OCI-LY3 (cell line): ENCODE results near the gene TNK2.
"Not testable (repeated sequence)": the region's sequence is repeated elsewhere in the genome, so short reads cannot be mapped to it uniquely, and the experiment has no call there.

Source experiments
- EZH2phosphoT487 ChIP-seq: fragments of 200-600 bp; shearing (Covaris generic); IDR thresholded peaks from 2 replicates; pipeline ENCODE4 v1.6.1; 2018; ENCODE audit warnings: antibody characterized with exemption, mixed run types, low read depth
- TF ChIP-seq, protein P1 (sequence below): fragments of 200-600, 300-600 bp; sonication (generic); IDR thresholded peaks from 2 replicates; pipeline ENCODE4 v1.5.1; 2014; ENCODE audit warnings: antibody characterized with exemption, low read length, low read depth

DNA sequence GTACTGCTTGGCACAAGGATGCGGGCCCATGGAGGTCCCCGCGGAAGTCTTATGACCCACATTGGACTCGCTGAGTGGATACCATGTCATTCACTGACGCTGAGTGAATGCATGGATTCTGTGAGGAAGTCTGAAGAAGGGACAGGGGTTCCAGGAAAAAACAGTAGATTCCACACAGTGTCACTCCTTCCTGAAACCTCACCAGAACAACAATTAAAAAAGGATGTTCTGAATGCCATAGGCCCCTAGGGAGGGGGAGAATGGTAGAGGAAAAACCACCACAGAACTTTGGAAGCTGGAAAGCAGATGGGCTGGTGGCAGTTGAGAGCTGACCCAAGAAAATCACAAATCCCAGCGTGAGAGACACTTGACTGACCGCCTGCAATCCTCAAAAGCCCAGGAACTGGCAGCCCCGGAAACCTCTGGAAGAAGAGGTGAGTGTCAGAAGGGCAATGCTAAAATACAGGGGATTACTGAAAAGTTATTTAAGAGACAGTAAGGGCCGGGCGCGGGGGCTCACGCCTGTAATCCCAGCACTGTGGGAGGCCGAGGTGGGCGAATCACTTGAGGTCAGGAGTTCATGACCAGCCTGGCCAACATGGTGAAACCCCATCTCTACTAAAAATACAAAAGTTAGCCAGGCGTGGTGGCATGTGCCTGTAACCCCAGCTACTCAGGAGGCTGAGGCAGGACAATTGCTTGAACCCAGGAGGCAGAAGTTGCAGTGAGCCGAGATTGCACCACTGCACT lies 6.3 kb downstream of the TNK2 start:
- TF ChIP-seq, protein P1, sequence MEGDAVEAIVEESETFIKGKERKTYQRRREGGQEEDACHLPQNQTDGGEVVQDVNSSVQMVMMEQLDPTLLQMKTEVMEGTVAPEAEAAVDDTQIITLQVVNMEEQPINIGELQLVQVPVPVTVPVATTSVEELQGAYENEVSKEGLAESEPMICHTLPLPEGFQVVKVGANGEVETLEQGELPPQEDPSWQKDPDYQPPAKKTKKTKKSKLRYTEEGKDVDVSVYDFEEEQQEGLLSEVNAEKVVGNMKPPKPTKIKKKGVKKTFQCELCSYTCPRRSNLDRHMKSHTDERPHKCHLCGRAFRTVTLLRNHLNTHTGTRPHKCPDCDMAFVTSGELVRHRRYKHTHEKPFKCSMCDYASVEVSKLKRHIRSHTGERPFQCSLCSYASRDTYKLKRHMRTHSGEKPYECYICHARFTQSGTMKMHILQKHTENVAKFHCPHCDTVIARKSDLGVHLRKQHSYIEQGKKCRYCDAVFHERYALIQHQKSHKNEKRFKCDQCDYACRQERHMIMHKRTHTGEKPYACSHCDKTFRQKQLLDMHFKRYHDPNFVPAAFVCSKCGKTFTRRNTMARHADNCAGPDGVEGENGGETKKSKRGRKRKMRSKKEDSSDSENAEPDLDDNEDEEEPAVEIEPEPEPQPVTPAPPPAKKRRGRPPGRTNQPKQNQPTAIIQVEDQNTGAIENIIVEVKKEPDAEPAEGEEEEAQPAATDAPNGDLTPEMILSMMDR, result not testable (repeated sequence)
- TF ChIP-seq EZH2phosphoT487, result not testable (repeated sequence)
